OCI-LY1 (cell line): ENCODE results near the gene CGREF1.

Experiments used
- CTCF ChIP-seq: fragments of 200-600 bp; sonication (generic), shearing (Covaris generic); IDR thresholded peaks from 2 replicates; pipeline ENCODE4 v1.5.1; 2017; ENCODE audit warnings: mild to moderate bottlenecking, antibody characterized with exemption, low read length, moderate library complexity, mixed read lengths
- EZH2 ChIP-seq: fragments of 200-600 bp; sonication (generic), shearing (Covaris generic); IDR thresholded peaks from 2 replicates; pipeline ENCODE4 v1.8.0; 2017; ENCODE audit warnings: borderline replicate concordance, mixed run types, mild to moderate bottlenecking, antibody characterized with exemption, low read length, moderate library complexity, mixed read lengths

GRCh38 chr2:27067385-27067784 lies 51.5 kb downstream of the CGREF1 start:
- no peak for TF ChIP-seq CTCF
- no peak for TF ChIP-seq EZH2
